Caco-2 (cell line): Measurements from ENCODE around the gene TPX2. TPM values are rescaled to one million over a fixed set of nuclear protein-coding genes. Genes with fewer than 3 reads are reported as not detected.

Experiments
- BruUV-seq: library from RNA; stranded (reverse); fragments of 400-500 nt; replicated peaks from 2 replicates; lab custom pipeline; 2021; lab: Mats Ljungman, UMichigan
- CTCF ChIA-PET: fragments of 300-600 bp; sonication (Branson Sonifier 250); formaldehyde crosslinking; loops from one replicate; lab custom pipeline; 2022; ENCODE audit warnings: antibody characterized with exemption; lab: Charles Lee
- POLR2A ChIA-PET: fragments of 300-600 bp; sonication (Branson Sonifier 250); formaldehyde crosslinking; loops from one replicate; lab custom pipeline; 2022; ENCODE audit warnings: antibody characterized with exemption; lab: Charles Lee
- DNase-seq, 2 experiments: peaks; one replicate each; pipeline versions ENCODE4 v3.0.0 to v3.0.0-alpha.2; 2020 to 2022
- H3K27me3 ChIP-seq: replicated peaks from 2 replicates; pipeline ENCODE4 v1.6.0; 2011; ENCODE audit warnings: low read length; ENCODE audit not compliant: control insufficient read depth, insufficient read depth
- H3K36me3 ChIP-seq: 2 replicates; pipeline ENCODE4 v1.5.1; 2011; ENCODE audit warnings: low read length; ENCODE audit not compliant: control insufficient read depth, insufficient read depth
- H3K4me1 ChIP-seq: fragments of 250-450 bp; sonication (Bioruptor Pico); 2 replicates; pipeline ENCODE4 v1.5.1; 2020; ENCODE audit warnings: mild to moderate bottlenecking
- H3K4me3 ChIP-seq: 2 replicates; pipeline ENCODE4 v1.5.1; 2011; ENCODE audit warnings: low read depth, mild to moderate bottlenecking, control low read depth, low read length
- H3K9me3 ChIP-seq: fragments of 250-450 bp; sonication (Bioruptor Pico); 2 replicates; pipeline ENCODE4 v1.5.1; 2020; ENCODE audit warnings: mild to moderate bottlenecking, moderate library complexity
- H3K27ac Mint-ChIP-seq: one replicate; pipeline ENCODE4 v1.8.0; 2022; ENCODE audit warnings: mixed read lengths; ENCODE audit not compliant: unreplicated experiment
- H3K27me3 Mint-ChIP-seq: one replicate; pipeline ENCODE4 v1.8.0; 2022; ENCODE audit warnings: mixed read lengths; ENCODE audit not compliant: insufficient read depth, unreplicated experiment
- H3K36me3 Mint-ChIP-seq: one replicate; pipeline ENCODE4 v1.8.0; 2022; ENCODE audit warnings: mild to moderate bottlenecking, mixed read lengths; ENCODE audit not compliant: insufficient read depth, unreplicated experiment
- H3K4me1 Mint-ChIP-seq: one replicate; pipeline ENCODE4 v1.8.0; 2022; ENCODE audit warnings: low read depth, mixed read lengths; ENCODE audit not compliant: unreplicated experiment
- H3K4me3 Mint-ChIP-seq: one replicate; pipeline ENCODE4 v1.8.0; 2022; ENCODE audit warnings: mild to moderate bottlenecking, moderate library complexity, mixed read lengths; ENCODE audit not compliant: unreplicated experiment
- H3K9me3 Mint-ChIP-seq: one replicate; pipeline ENCODE4 v1.8.0; 2022; ENCODE audit warnings: mixed read lengths; ENCODE audit not compliant: unreplicated experiment
- CTCF ChIP-seq, 2 experiments: fragments of 200-600 bp in 1 of 2; IDR thresholded peaks; 1 replicate in 1 of 2; 2 replicates in 1 of 2; pipeline versions ENCODE4 v1.5.1 to v1.8.0; 2011 to 2022; ENCODE audit warnings: antibody characterized with exemption in 1 of 2, control low read depth in 1 of 2, inconsistent platforms in 1 of 2, low read depth in 1 of 2, low read length in 1 of 2, mild to moderate bottlenecking in 1 of 2, moderate library complexity in 1 of 2; ENCODE audit not compliant: insufficient read depth in 1 of 2, severe bottlenecking in 1 of 2, unreplicated experiment in 1 of 2
- intact Hi-C: fragments of 100-400 bp; cut with micrococcal nuclease; formaldehyde crosslinking; loops from one replicate; pipeline ENCODE4 v1.10.0; 2022; ENCODE audit not compliant: unreplicated experiment
- total RNA-seq: library from RNA; stranded (reverse); gene quantifications from 2 replicates; pipeline ENCODE4 v1.2.3, GENCODE V29; 2022

TPX2 gene
- total RNA-seq, 1 experiment from 2014 or later: 237 TPM

GRCh38 chr20:31707994-31708735, 30.9 kb upstream of the TPX2 start:
- H3K4me1 Mint-ChIP-seq: peaks cover 74% of the 10 kb centered on the region
- POLR2A ChIA-PET: interaction anchor here (0.7 to 6.9 kb wide), 10 partner anchors 9 to 135 kb away, joined by 3 to 169 read pairs (median 6); partner anchors contain the start of gene BCL2L1
- intact Hi-C loops: loop anchor here (1.0 kb wide), 2 partner anchors 31 to 44 kb away; partner anchors contain the start of gene TPX2

GRCh38 chr20:31708736-31709534, 30.2 kb upstream of the TPX2 start:
- H3K36me3 ChIP-seq: peaks cover 26% of the 10 kb centered on the region
- no peak for TF ChIP-seq CTCF (IDR thresholded peaks at IDR 0.05; ENCODE audit: insufficient read depth in 1 of 2, low read depth in 1 of 2, low read length in 1 of 2, severe bottlenecking in 1 of 2, unreplicated experiment in 1 of 2)
- ChIA-PET CTCF (interaction anchor here (0.6 to 1.6 kb wide), 10 partner anchors 11 to 144 kb away, joined by 3 to 21 read pairs (median 6); partner anchors contain the start of gene BCL2L1), POLR2A (interaction anchor here (0.7 to 6.9 kb wide), 11 partner anchors 8 to 136 kb away, joined by 3 to 169 read pairs (median 5); partner anchors contain the start of genes BCL2L1 and ID1)
- H3K4me3 ChIP-seq: no peak overlapping the region
- Mint-ChIP-seq H3K4me3 (peak overlapping the region; percentile 44), H3K9me3 (no peaks in the 10 kb centered on the region), H3K4me1 (peaks cover 81% of the 10 kb centered on the region), H3K36me3 (peaks cover 99% of the 10 kb centered on the region), H3K27ac (peak overlapping the region; percentile 98), H3K27me3 (no peaks in the 10 kb centered on the region)
- intact Hi-C loops: loop anchor here (1.0 kb wide), 2 partner anchors 30 to 45 kb away; partner anchors contain the start of gene TPX2
- DNase-seq: peak in 1 of 2 experiments; percentile 56
- peaks cover 95% of the 10 kb centered on the region for H3K4me1 ChIP-seq
- no peaks in the 10 kb centered on the region for H3K27me3 ChIP-seq
- H3K9me3 ChIP-seq: no peaks in the 10 kb centered on the region
- BruUV-seq: no TSS peak

More at GRCh38 chr20:31707994-31708735, 30.9 kb upstream of the TPX2 start:
- Mint-ChIP-seq H3K9me3 (no peaks in the 10 kb centered on the region), H3K4me3 (peak overlapping the region; percentile 44), H3K36me3 (peaks cover 99% of the 10 kb centered on the region), H3K27ac (peak overlapping the region; percentile 98), H3K27me3 (no peaks in the 10 kb centered on the region)
- Histone ChIP-seq H3K4me3 (no peak overlapping the region), H3K9me3 (no peaks in the 10 kb centered on the region), H3K36me3 (peaks cover 23% of the 10 kb centered on the region), H3K27me3 (no peaks in the 10 kb centered on the region), H3K4me1 (peaks cover 93% of the 10 kb centered on the region)
- no peak for TF ChIP-seq CTCF (IDR thresholded peaks at IDR 0.05; ENCODE audit: insufficient read depth in 1 of 2, low read depth in 1 of 2, low read length in 1 of 2, severe bottlenecking in 1 of 2, unreplicated experiment in 1 of 2)
- BruUV-seq: no TSS peak
- CTCF ChIA-PET: interaction anchor here (0.6 to 1.6 kb wide), 10 partner anchors 12 to 145 kb away, joined by 3 to 21 read pairs (median 6); partner anchors contain the start of gene BCL2L1
- peak; percentile 95 to 97 for DNase-seq
